HG02642 (cell line): ENCODE data around the gene CTNNA3.

Experiments used
- ATAC-seq: cut with Tn5 transposase; IDR thresholded peaks from one replicate; pipeline ENCODE4 v1.9.1; 2021; ENCODE audit warnings: mild to moderate bottlenecking; ENCODE audit not compliant: unreplicated experiment, poor library complexity

The CTNNA3 gene

DNA sequence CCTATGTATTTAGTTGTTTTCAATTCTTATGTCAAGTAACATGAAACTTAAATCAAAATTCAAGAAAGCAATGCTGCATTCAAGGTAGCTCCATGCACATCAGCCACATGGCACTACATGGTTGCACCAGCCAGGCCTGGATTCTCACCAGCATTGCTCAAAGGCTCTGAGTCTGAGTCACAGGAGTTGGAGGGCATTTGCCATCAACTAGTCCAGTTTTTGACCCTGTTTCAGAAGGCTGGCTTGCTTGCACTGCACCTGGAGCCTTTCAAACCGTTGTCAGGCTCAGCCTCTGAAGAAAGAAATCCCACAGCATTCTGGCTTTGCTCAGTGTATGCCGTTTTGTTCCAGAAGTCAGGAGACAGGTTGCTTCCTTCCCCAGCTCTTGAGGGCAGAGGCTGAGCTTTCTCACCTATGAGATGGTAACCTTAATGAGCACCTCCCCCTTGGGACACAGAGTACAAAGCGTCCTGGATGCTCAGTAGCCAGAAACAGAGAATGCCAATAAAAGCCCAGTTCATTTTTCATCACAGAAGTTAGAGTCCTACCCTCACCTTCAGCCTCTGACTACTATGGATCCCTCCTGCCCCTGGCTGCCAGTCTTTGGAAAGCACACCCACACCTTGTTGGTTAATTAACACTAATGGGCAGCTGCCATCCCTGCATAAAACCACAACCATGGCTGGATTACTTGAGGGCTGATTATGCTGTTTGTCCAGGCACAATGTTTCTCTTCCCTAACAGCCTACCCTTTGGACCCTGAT is 1058.5 kb downstream of the CTNNA3 start:
- ATAC-seq = no peak

DNA sequence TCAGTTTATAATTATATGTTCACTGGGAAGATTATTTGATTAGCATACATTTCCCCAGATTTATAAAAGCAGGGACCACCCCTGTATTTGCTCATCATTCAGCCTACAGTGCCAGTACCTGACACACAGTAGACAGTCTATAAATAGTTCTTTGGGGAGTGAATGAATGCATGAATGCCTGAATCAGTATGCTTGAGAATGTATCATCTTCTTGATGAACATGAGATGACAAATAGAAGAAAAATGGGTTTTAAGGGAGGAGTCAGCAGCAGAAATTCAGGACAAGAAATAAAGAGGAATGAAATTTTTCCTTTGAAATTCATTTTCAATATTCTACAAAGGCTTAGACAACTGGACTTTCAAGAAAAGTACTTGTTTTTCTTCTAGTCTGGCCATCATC is 1066.0 kb downstream of the CTNNA3 start:
- ATAC-seq = no peak

DNA sequence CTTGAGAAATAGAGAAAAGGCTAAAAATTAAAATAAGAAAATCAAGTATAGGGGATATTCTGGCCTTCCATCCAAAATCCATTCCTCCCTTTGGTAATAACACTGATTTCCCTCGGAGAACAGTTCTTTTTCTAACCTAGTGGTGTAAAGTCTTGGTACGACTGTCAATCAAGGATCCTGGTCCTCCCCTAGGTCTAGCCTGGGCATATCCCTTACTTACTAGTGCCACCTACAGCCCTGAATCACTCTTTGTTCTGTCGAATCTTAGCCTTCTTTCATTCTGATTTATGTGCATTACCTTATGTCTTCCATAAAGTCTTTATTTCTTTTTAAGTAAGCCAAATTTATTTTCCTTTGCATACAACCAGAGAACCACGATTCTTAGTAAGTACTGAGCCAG is 1068.8 kb downstream of the CTNNA3 start:
- peak; percentile 66 for ATAC-seq

DNA sequence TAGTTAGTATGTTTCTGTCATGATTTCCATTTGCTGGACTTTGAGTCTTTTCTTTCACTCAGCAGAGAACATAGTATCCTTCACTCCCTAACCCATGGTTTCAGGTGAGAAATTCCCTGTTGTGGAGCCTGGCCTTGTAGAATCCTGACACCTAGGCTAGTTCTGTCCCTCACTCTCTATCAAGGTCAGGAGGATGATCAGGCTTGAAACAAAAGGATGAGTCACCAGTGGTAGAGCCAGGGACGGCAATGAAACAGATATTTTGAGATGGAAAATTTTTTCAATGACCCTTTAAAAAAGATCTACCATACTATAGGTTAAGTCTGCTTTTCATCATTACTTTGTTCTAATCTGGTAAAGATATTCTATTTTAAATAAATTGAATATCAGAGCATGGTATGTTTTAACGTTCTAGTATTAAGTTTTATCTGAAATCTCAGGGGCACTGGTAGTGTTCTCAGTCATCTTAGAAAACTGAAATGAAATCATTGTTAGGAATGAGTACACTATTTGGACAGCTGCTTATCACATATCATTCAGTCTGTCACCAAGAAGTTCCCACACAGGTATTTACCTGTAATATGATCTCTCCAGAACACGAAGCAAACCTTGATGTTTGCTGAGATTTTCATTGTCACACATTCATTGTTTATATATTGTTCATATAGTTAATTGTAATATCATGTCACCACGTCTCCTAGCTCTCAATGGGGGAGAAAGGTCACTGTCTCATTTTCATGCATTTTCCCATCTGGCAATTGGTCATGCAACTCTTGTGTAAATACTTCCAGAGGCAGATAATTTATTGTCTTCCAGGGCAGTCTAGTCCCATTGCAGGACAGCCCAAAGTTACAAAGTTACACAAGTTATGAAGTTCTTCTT is 1070.0 kb downstream of the CTNNA3 start:
- no peak for ATAC-seq

DNA sequence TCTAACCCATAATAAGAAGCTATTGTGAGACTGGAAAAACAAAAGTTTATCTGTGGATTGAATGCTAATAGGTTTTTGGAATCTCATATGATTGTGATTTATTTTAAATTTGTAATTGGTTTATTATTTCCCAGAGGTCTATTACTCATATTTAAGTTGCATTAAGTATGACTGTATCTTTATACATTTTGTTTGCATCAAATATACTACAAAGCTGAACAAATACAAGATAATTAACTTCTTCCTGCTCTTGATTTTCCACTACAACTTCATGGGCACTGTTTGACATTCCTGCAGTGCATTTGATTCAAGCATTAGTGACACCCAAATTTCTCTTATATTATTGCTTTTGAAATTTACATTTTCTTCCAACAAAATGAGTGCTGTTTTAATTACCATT is 1073.9 kb downstream of the CTNNA3 start:
- no peak for ATAC-seq

DNA sequence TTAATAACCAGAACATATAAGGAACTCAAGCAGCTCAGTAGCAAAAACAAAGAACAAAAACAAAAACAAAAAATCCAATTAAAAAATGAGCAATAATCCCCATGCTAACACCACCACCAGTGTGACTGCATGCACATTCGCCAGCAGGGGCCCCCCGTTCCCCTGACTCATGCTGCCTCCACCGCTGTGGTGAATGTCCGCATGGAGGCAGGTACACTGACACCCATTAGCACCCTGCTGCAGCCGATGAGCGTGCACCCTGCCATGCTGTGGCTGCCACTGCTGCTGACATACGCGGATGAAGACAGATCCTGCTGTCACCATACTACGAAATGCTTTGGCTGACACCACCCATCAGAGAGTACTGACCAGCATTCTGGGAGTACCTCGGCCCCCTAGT is 1091.8 kb downstream of the CTNNA3 start:
- no peak for ATAC-seq

DNA sequence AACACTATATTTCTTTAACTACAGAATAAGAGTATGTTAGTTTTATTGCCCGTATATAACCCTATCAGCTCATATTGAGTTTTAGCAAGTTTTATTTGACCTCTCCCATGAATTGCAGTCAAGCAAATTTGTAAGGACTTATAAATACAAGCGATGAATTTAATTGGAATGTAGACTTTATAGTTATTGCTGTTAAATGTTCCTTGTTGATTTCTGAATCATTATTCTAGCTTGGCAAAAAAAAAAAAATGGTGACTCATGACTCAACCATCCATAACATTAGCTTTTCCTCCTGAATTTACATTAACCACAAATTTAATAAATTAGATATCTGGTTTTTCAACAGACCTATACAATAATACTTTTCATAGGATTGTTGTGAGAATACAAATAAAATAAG is 1104.1 kb downstream of the CTNNA3 start:
- no peak for ATAC-seq

DNA sequence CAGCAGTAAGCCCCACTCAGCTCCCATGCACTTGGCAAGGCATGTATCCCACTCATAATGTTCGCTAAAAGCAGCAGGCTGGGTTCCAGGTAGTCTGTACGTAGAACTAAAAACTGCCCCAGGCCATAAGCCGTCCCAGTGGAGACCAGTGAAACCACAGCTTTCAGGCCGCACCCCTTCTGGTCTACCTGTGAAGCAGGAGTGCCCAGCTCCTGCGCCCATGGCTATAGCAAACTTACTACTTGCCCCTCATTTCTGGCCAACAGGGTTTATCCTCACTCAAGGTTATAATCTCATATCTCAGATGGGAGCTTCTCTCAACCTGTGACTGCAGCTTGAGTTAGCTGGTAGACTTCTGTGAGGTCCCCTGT is 1108.3 kb downstream of the CTNNA3 start:
- ATAC-seq = no peak

DNA sequence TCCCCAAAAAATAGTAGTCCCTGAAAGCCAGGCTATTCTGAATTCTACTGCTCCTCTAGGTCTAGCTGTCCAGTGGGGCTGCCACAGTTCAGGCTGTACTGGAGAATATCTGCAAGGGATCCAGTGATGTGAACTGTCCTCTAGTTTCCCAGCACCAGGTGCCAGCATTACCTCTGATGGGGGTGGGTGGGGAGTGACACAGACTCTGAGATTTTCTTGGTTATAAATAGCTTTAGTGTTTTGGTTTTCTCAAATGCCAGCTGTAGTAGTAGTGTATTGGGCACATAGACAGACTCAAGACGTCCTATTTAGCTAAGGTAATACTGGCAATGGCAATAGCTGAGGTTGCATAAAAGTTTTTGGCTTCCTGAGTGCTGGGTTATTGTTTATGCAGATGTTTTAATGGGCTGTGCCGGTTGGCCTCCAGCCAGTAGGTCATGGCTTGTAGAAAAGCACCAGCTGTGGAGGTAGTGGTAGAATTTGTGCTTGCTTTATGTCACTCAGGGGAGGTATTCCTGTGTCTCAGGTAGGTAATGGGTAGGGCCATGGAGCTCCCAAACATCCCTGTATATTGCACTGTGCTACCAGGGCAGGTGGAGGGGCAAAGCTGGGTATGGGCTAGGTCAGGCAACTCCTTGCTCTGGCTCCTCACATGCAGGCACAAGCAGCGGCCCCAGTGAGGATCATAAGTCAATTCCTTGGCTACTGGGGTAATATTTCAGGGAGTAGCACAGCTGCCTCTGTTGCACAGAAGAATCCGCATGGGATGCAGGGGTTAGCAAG is 1108.9 kb downstream of the CTNNA3 start:
- ATAC-seq = no peak

DNA sequence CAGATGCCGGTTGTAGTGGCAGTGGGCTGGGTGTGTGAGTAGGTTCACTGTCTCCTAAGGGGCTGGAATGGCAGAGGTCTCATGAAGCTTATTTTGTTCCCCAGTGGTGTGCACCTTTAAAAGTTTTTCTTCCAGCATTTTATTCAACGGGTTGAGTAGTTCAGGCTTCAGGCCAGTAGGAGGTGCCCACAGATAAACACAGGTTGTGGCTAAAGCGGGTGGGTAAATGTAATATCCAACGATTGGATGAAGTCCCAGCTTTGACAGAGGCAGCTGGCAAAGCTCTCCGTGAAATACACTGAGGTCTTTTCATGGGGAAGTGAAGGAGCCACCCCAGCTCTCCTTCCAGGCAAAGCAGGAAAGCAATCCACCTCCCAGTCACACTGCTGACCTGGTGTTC is 1109.9 kb downstream of the CTNNA3 start:
- ATAC-seq = no peak

DNA sequence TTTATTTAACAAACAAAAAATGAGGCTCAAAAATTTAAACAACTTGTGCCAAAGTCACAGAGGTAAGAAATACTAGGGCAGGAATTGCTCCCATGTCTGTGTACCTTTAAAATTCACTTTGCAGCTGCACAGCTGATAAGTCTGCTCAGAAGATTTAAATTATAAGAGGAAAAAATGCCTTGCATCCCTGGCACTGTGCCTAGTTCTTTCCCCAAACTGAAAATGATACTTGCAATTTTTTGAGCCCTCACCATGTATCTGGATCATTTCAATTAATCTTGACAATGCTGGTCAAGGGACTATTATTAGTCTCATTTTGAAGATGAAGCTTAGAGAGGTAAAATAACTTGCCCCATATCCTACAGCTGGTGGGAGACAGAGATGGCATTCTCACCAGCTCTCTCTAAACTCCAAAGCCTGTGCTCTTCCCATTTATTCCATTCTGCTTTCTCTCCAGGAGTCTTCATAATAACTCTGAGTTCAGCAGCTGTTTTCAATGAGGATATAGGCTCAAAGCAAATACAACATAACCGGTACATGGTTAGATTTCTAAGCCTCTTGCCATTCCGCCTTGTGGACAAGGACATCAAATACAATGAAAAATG is 1120.6 kb downstream of the CTNNA3 start:
- no peak for ATAC-seq

DNA sequence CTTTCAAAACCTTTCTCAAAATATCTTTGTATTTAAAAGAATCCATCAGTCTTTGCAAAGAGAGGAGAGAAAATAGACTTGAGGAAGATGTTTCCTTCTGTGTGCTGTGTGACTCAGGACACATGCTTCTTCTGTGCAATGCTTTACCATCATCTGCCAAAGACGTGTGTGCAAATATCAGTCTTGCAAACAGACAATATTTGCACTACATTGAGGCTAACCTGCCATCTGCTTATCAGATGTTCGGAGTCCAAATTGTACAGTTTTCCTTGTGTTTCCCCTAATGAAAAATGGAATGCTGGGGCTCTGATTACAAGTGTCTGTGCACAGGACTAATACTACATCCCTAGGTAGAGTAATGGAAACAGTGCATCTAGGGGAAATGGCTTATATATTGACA is 1123.3 kb downstream of the CTNNA3 start:
- no peak for ATAC-seq

DNA sequence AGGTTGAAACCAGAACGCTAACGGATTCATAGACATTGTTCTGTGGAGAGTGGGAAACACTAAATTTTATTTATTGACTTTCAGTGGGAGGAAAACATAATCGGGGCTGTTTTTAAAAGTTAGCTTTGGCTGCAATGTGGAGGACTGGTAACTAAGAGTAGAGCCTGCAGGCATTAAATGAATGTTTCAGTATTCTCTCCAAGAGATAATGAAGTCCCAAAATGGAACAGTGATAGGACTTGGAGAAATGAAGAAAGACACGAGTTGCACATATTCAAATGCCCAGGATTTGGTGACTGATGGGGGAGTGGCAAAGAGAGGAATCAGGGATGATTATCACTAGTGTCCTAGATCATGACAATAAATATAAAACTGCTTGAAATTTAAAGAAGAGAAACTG is 1130.0 kb downstream of the CTNNA3 start:
- no peak for ATAC-seq

DNA sequence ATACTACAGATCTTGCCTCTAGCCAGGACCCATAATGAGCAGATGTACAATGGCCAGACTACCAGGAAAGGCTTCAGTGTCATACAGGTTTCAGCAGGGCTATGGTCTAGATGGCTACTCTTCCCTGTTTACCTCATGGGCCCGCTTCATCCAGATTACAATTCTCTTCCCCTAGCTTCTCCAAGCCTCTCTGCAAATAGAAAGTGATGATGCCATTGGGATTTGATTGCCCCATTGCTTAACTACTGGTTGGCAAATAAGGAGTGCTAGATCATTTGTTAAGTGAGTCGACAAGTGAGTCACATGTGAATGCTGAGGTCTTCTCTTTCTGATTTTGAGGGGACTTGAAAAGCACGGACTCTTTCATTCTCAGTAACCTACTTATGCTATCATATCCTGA is 1131.7 kb downstream of the CTNNA3 start:
- ATAC-seq = no peak

DNA sequence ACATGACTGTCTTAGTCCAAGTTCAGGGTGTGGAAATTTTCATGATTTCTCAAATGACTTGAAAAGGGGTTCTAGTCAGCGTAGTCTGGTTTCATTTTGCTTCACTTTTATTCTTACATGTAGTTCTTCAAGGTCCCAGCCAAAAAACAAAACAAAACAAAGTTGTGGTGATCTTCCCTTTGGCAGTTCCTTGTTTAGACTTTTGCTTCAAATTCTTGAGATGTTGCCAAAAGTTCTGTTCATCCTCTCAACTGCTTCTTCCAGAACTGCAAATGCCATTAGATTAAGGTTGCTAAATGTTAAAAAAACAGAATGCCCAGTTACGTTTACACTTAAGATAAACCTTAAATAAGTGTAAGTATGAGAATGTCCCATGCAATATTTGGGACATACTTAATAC is 1140.9 kb downstream of the CTNNA3 start:
- no peak for ATAC-seq

DNA sequence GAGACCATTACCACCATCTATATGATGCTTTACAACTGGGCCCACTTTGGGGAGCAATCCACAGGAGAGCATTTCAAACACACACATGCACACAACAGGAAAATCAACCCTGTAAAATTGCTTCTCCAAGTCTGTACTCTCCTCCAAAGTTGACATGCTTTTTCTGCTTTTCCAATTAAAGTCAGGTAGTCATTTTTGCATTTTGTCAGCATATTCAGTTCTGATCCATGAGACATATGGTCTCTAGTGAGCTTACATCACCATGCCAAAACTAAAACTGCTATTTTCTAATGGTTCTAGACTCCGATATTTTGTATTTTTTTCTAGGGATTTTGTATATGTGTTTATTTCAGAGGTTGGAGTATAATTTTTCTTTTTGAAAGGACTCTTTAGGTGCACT is 1143.7 kb downstream of the CTNNA3 start:
- no peak for ATAC-seq

DNA sequence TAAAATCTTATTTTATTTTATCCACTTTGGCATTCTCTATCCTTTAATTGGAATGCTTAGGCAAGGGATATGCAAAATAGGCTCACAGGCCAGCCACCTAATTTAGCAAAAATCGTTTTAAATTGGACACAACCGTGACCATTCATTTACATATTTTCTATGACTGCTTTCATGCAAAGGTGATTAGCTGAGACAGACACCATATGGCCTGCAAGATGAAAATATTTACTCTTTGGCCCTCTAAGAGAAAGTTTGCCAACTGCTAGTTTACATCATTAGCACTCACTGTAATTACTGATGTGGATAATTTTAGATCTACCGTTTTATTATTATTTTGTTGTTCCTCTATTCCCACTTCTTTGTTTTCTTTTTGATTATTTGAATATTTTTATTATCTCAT is 1145.6 kb downstream of the CTNNA3 start:
- no peak for ATAC-seq

DNA sequence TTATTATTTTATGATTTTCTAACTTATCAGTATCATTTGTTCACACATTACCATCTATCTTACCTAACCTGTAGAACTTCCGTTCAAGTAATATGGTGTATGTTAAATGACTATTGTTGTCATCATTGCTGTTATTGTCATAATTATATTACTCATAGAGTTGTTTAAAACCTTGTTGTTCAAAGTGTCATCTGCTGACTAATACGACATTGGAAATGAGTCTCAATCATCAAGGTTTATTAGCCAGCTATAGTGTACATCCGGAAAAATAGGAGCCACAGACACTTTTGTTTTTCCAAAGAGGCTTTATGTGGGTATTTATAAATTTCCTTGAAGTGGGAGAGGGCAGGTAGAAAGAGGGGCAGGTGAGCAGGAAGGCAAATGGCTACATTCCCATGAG is 1157.1 kb downstream of the CTNNA3 start:
- ATAC-seq = no peak

DNA sequence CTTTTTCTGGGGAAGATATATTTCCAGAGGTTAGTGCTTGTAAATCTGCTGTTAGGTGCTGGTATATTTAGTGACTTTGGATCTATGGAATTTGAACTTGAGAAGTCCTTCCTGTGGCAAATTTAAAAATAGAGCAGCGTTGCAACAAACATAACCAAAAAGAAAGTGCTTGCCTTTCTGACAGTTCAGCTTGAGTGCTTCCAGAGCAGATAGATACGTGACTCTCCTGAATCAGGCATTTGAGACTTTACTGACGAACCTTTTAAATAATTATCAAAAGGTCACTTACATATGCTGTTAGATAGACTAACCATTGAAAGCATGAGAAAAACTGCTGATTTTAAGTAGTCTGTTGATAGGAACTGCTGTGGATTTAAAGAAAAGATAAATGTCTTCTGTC is 1157.6 kb downstream of the CTNNA3 start:
- ATAC-seq = no peak

DNA sequence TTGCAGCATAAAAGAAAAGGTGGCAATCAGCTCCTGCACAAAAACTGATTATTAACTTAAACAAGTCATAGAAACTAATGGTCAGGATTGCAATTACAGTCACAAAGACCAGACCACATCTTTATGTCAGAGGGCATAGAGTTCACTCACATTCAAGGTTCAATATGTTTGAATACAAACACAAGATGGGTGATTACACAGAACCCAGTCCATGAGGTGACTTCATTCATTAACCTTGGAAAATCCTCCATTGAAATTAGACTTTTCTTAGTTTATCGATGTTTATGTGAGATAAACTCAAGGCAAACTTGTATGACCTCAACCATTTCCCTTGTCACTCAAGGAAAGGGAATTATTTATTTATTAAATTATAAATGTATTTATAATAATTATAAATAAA is 1158.8 kb downstream of the CTNNA3 start:
- no peak for ATAC-seq

DNA sequence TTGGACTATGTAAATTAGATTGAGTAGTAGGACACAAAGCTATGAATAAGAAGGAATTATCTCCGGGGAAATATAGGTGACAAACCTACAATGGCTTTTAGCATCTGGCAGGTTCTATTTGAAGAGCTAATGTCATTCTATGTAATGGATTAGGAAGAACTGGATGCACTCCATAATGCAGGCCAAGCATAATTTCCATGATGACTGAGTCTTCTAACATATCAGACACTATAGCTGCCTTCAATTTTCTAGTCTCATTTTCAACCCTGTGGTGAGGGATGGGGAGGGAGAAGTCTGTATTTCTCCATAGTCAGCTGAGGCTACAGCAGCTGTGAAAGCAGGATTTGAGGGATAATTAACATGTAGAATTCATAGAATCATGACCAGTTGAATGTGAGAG is 1160.6 kb downstream of the CTNNA3 start:
- ATAC-seq = no peak
